Karpas-422 (cell line): ENCODE data around the gene FEN1. TPM values are rescaled to one million over a fixed set of nuclear protein-coding genes. Genes with fewer than 3 reads are reported as not detected.

Experiments
- DNase-seq: peaks from one replicate; pipeline ENCODE4 v3.0.0-alpha.2; 2015
- H2AFZ ChIP-seq: fragments of 200-600 bp; sonication (generic); 2 replicates; pipeline ENCODE4 v1.6.1; 2014; ENCODE audit warnings: antibody characterized with exemption, low read length, mixed read lengths
- H3K27ac ChIP-seq: fragments of 200-600 bp; sonication (generic); 2 replicates; pipeline ENCODE4 v1.5.1; 2014; ENCODE audit warnings: mild to moderate bottlenecking, low read length, moderate library complexity
- H3K27me3 ChIP-seq: fragments of 200-600 bp; sonication (generic); 2 replicates; pipeline ENCODE4 v1.6.1; 2014; ENCODE audit warnings: low read length, mixed read lengths
- H3K36me3 ChIP-seq: fragments of 200-600 bp; sonication (generic); 2 replicates; pipeline ENCODE4 v1.6.1; 2014; ENCODE audit warnings: low read length, mixed read lengths; ENCODE audit not compliant: insufficient read depth
- H3K4me1 ChIP-seq: fragments of 200-600 bp; sonication (generic); 2 replicates; pipeline ENCODE4 v1.6.1; 2014; ENCODE audit warnings: mild to moderate bottlenecking, low read length, mixed read lengths
- H3K4me2 ChIP-seq: fragments of 200-600 bp; sonication (generic); 2 replicates; pipeline ENCODE4 v1.6.1; 2014; ENCODE audit warnings: low read length, low read depth, mild to moderate bottlenecking; ENCODE audit not compliant: poor library complexity, severe bottlenecking
- H3K4me3 ChIP-seq: fragments of 200-600 bp; sonication (generic); 2 replicates; pipeline ENCODE4 v1.5.1; 2014; ENCODE audit warnings: mild to moderate bottlenecking, antibody characterized with exemption, low read length, mixed read lengths
- H3K79me2 ChIP-seq: fragments of 200-600 bp; sonication (generic); 2 replicates; pipeline ENCODE4 v1.6.1; 2014; ENCODE audit warnings: mild to moderate bottlenecking, low read length, mixed read lengths
- H3K9ac ChIP-seq: fragments of 200-600 bp; sonication (generic); 2 replicates; pipeline ENCODE4 v1.6.0; 2014; ENCODE audit warnings: low read length
- H3K9me2 ChIP-seq: fragments of 200-600 bp; sonication (generic), shearing (Covaris generic); replicated peaks from 2 replicates; pipeline ENCODE4 v1.6.0; 2014; ENCODE audit warnings: mild to moderate bottlenecking, low read length, moderate library complexity; ENCODE audit not compliant: insufficient read depth
- H3K9me3 ChIP-seq: fragments of 300-700, 200-600 bp; sonication (generic); 2 replicates; pipeline ENCODE4 v1.6.1; 2014; ENCODE audit warnings: low read length, mixed read lengths
- H4K20me1 ChIP-seq: fragments of 200-600 bp; sonication (generic); 2 replicates; pipeline ENCODE4 v1.6.1; 2014; ENCODE audit warnings: mild to moderate bottlenecking, antibody characterized with exemption, low read length, low read depth; ENCODE audit not compliant: insufficient read depth
- total RNA-seq: library from RNA; depleted of rRNA; stranded (reverse); fragments of >200 nt; shearing (Covaris generic); gene quantifications from 2 replicates; pipeline ENCODE4 v1.2.3, GENCODE V29; 2014; ENCODE audit warnings: low replicate concordance

Gene FEN1
- total RNA-seq, 1 experiment from 2014 or later, result 18.0 TPM

- H2AFZ ChIP-seq, result no peak overlapping the region
- H3K4me2 ChIP-seq, result peak overlapping the region; percentile 80
- H3K4me1 ChIP-seq, result peaks cover 65% of the 10 kb centered on the region
- peak overlapping the region; percentile 97 for H3K27ac ChIP-seq
- peaks cover 2% of the 10 kb centered on the region; the same call in 1 of the 2 replicates for H3K36me3 ChIP-seq
- peak overlapping the region; percentile 75 for H3K4me3 ChIP-seq
- peak overlapping the region; percentile 97 for H3K9ac ChIP-seq
- no peaks in the 10 kb centered on the region for H3K27me3 ChIP-seq
- no peaks in the 10 kb centered on the region; the same call in 1 of the 2 replicates for H4K20me1 ChIP-seq
- DNase-seq, result no peak
- no peaks in the 10 kb centered on the region for H3K9me2 ChIP-seq
- H3K9me3 ChIP-seq, result no peaks in the 10 kb centered on the region
- peaks cover 48% of the 10 kb centered on the region for H3K79me2 ChIP-seq
Measured at GRCh38 chr11:61832207-61832606, 39.5 kb downstream of the FEN1 start.

DNA sequence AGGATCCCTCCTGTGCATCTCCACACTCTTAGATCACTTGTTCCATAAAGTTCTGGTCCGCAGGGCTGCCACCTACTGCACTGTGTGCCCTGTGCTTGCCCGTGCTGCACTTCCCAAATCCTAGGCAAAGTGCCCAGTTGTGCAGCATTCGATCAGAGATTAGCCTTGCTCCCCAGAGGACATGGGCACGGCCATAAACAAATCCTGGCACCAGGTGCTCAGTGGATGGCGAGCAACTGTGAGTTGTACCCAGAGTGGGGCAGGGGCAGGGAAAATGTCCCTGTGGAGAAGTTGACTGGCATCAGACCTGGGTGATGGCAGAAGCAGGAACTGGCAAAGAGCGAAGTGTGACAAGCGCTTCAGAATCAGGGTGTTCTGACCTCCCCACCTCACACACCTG is 40.0 kb downstream of the FEN1 start:
- Histone ChIP-seq H3K79me2 (peaks cover 48% of the 10 kb centered on the region), H3K9me2 (no peaks in the 10 kb centered on the region), H3K9ac (peak overlapping the region; percentile 97), H2AFZ (no peak overlapping the region), H3K4me1 (peaks cover 65% of the 10 kb centered on the region), H3K4me2 (peak overlapping the region; percentile 80), H3K36me3 (peaks cover 4% of the 10 kb centered on the region; the same call in 1 of the 2 replicates), H3K27ac (peak overlapping the region; percentile 97), H3K27me3 (no peaks in the 10 kb centered on the region), H4K20me1 (no peaks in the 10 kb centered on the region; the same call in 1 of the 2 replicates), H3K4me3 (peak overlapping the region; percentile 75), H3K9me3 (no peaks in the 10 kb centered on the region)
- DNase-seq, result no peak

DNA sequence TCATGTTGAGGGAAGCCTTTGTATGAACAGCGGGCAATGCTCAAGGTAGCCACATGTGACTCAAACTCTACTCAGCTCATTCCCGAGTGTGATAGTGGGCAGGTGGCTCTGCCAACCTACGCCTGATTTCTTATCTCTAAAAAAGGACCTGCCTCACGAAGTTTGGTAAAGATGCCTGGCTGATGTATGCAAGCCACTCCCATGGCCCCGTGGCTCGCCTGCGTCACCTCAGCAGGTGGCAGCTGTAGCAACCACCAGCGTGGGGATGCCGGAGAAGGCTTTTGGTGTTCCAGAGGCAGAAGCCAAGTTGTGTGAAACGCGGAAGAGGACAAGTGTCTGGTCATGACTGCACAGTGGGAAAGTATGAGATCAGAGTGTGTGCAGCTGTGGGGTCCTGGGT is 40.8 kb downstream of the FEN1 start:
- no peaks in the 10 kb centered on the region; the same call in 1 of the 2 replicates for H4K20me1 ChIP-seq
- peak overlapping the region; percentile 97 for H3K9ac ChIP-seq
- peak overlapping the region; percentile 97 for H3K27ac ChIP-seq
- H3K27me3 ChIP-seq, result no peaks in the 10 kb centered on the region
- peak; percentile 71 for DNase-seq
- H3K4me3 ChIP-seq, result peak overlapping the region; percentile 75; the same call in 1 of the 2 replicates
- H3K4me1 ChIP-seq, result peaks cover 65% of the 10 kb centered on the region
- H3K9me2 ChIP-seq, result no peaks in the 10 kb centered on the region
- peaks cover 4% of the 10 kb centered on the region; the same call in 1 of the 2 replicates for H3K36me3 ChIP-seq
- H3K4me2 ChIP-seq, result peak overlapping the region; percentile 80
- peaks cover 44% of the 10 kb centered on the region for H3K79me2 ChIP-seq
- no peaks in the 10 kb centered on the region for H3K9me3 ChIP-seq
- no peak overlapping the region for H2AFZ ChIP-seq

GRCh38 chr11:61833926-61834277 is 41.2 kb downstream of the FEN1 start:
- Histone ChIP-seq H3K27me3 (no peaks in the 10 kb centered on the region), H3K27ac (peak overlapping the region; percentile 97), H3K79me2 (peaks cover 39% of the 10 kb centered on the region), H3K9ac (peak overlapping the region; percentile 97), H4K20me1 (no peaks in the 10 kb centered on the region; the same call in 1 of the 2 replicates), H3K36me3 (peaks cover 4% of the 10 kb centered on the region; the same call in 1 of the 2 replicates), H2AFZ (no peak overlapping the region), H3K9me2 (no peaks in the 10 kb centered on the region), H3K9me3 (no peaks in the 10 kb centered on the region), H3K4me1 (peaks cover 65% of the 10 kb centered on the region), H3K4me3 (peak overlapping the region; percentile 75; the same call in 1 of the 2 replicates), H3K4me2 (peak overlapping the region; percentile 80)
- no peak for DNase-seq

DNA sequence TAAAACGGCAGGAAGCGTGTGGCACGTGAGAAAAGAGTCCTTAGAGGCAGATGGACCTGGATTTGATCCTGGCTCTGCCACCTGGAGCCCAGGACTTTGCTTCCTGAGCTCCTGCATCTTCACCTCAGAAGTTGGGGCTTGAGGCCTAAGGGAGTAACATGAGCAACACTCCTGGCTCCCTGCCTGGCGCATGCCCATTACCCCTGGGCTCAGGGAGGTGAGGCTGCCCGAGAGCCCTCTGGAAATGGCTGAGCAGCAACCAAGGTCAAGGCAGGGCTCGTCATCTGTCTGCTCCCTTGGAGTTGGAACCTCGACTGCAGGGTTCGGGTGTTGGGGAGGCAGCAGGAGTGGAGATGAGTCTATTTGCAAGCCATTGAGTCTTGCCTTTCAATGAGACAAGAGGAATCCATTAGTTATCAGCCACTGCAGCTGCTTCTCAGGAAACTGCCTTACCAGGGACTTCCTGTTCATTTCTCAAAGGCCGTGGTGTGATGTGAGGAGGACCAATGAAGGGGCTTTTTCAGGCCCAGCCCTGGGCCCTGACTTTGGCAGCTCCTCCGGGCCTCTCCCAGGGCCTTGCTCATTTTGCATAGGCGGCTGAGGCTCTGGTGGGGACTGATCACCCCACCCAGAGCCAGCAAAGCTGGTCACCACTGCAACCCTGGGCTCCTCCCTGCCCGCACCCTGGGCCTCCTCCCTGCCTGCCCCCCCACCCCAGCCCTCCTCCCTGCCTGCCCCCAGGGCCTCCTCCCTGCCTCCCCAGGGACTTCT is 41.8 kb downstream of the FEN1 start:
- Histone ChIP-seq H3K9me3 (no peaks in the 10 kb centered on the region), H3K4me1 (peaks cover 63% of the 10 kb centered on the region), H2AFZ (no peak overlapping the region; the same call in 1 of the 2 replicates), H3K9me2 (no peaks in the 10 kb centered on the region), H3K4me3 (peak overlapping the region; percentile 75; the same call in 1 of the 2 replicates), H3K36me3 (peaks cover 4% of the 10 kb centered on the region; the same call in 1 of the 2 replicates), H3K27me3 (no peaks in the 10 kb centered on the region), H3K27ac (peak overlapping the region; percentile 97), H3K9ac (peak overlapping the region; percentile 97), H3K4me2 (peak overlapping the region; percentile 80), H4K20me1 (no peaks in the 10 kb centered on the region; the same call in 1 of the 2 replicates), H3K79me2 (peaks cover 34% of the 10 kb centered on the region)
- peak; percentile 93 for DNase-seq

DNA sequence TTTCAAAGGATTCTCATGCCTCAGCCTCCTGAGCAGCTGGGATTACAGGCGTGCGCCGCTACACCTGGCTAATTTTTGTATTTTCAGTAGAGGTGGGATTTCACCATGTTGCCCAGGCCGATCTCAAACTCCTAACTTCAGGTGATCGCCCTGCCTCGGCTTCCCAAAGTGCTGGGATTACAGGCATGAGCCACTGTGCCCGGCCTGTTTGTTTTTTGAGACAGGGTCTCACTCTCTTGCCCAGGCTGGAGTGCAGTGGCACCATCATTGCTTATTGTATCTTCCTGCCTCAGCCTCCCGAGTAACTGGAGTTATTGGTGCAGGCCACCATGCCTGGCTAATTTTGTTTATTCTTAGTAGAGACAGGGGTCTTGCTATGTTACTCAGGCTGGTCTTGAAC is 43.5 kb downstream of the FEN1 start:
- Histone ChIP-seq H3K36me3 (peaks cover 8% of the 10 kb centered on the region; the same call in 1 of the 2 replicates), H3K27ac (peak overlapping the region; percentile 97), H3K9me3 (no peaks in the 10 kb centered on the region), H3K4me2 (no peak overlapping the region), H3K9ac (no peak overlapping the region), H3K4me1 (peaks cover 46% of the 10 kb centered on the region), H3K4me3 (no peak overlapping the region), H4K20me1 (no peaks in the 10 kb centered on the region; the same call in 1 of the 2 replicates), H2AFZ (no peak overlapping the region), H3K27me3 (no peaks in the 10 kb centered on the region), H3K9me2 (no peaks in the 10 kb centered on the region), H3K79me2 (peaks cover 16% of the 10 kb centered on the region)
- no peak for DNase-seq

GRCh38 chr11:61837411-61838005 is 44.8 kb downstream of the FEN1 start:
- Histone ChIP-seq H3K27me3 (no peaks in the 10 kb centered on the region), H2AFZ (no peak overlapping the region), H3K4me3 (no peak overlapping the region), H3K4me2 (no peak overlapping the region), H3K9me3 (no peaks in the 10 kb centered on the region), H3K4me1 (peaks cover 33% of the 10 kb centered on the region), H4K20me1 (no peaks in the 10 kb centered on the region; the same call in 1 of the 2 replicates), H3K9me2 (no peaks in the 10 kb centered on the region), H3K36me3 (peaks cover 8% of the 10 kb centered on the region; the same call in 1 of the 2 replicates), H3K27ac (no peak overlapping the region), H3K9ac (no peak overlapping the region), H3K79me2 (peaks cover 16% of the 10 kb centered on the region)
- no peak for DNase-seq

- H3K4me2 ChIP-seq, result no peak overlapping the region
- no peak for DNase-seq
- peaks cover 23% of the 10 kb centered on the region for H3K4me1 ChIP-seq
- no peak overlapping the region for H2AFZ ChIP-seq
- no peaks in the 10 kb centered on the region for H3K27me3 ChIP-seq
- no peak overlapping the region for H3K27ac ChIP-seq
- H3K79me2 ChIP-seq, result peaks cover 16% of the 10 kb centered on the region
- peaks cover 8% of the 10 kb centered on the region; the same call in 1 of the 2 replicates for H3K36me3 ChIP-seq
- no peak overlapping the region for H3K4me3 ChIP-seq
- no peaks in the 10 kb centered on the region for H4K20me1 ChIP-seq
- no peak overlapping the region for H3K9ac ChIP-seq
- H3K9me3 ChIP-seq, result no peaks in the 10 kb centered on the region
- no peaks in the 10 kb centered on the region for H3K9me2 ChIP-seq
Measured at GRCh38 chr11:61838501-61838900, 45.8 kb downstream of the FEN1 start.
